GM18499 (cell line): ENCODE results near the gene RFXANK.
"Not testable (repeated sequence)": the region's sequence is repeated elsewhere in the genome, so short reads cannot be mapped to it uniquely, and the experiment has no call there.

Experiments used
- ATAC-seq: cut with Tn5 transposase; IDR thresholded peaks from one replicate; pipeline ENCODE4 v1.9.1; 2021; ENCODE audit warnings: moderate number of reproducible peaks; ENCODE audit not compliant: insufficient read depth, unreplicated experiment

RFXANK gene

GRCh38 chr19:19204181-19204580 is 12.1 kb downstream of the RFXANK start:
- ATAC-seq = no peak

GRCh38 chr19:19205416-19206410 is 13.7 kb downstream of the RFXANK start:
- ATAC-seq = no peak

- ATAC-seq = no peak
Measured at GRCh38 chr19:19206938-19207337, 14.9 kb downstream of the RFXANK start.

DNA sequence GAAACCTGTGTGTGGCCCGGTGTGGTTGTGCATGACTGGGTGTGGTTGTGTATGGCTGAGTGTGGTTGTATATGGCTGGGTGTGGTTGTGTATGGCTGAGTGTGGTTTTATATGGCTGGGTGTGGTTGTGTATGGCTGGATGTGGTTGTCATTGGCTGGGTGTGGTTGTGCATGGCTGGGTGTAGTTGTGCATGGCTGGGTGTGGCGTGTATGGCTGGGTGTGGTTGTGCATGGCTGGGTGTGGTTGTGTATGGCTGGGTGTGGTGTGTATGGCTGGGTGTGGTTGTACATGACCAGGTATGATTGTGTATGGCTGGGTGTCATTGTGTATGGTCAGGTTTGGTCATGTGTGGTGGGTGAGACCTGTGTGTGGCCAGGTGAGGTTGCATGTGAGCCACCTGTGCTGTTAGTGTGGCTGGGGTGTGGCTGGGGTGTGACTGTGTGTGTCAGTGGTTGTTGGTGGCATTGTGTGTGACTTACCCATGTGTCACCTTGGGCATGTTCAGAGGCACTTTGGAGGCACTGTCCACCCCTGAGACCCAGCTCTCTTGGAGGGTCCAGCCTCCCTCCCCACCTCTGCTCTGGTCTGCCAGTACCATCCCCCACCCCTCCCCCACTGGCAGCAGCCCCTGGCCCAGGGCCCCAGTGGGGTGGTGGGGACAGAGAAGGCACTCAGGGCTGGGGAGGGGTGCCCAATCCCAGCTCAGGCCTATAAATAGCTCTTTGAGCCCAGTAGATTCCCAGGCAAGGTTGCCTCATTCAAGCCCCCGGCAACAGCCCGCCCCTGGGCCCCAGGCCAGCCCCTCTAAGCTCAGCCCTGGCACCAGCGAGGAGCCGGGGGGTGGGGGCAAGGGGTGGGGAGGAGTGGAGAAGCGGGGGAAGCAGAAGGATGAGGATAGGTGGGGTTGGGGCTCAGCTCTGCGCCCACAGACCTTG is 15.8 kb downstream of the RFXANK start:
- no peak for ATAC-seq

DNA sequence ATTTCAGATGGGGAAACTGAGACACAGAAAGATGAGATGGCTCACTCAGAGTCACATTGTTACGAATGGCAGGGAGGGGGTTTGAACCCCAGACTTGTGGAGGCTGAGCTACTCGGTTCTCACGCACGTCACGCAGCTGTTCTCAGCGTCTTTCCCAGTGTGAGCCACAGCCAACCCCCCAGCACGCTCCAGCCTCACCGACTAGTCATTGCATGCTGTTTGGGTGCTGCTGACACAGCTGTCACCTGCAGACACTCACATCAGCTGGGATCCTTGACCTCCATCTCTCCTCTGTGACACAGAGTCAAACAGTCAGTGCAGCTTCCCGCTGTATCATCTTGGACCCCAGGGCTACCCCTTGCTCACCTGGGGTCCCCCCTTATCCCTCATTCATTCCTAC is 17.3 kb downstream of the RFXANK start:
- ATAC-seq = no peak

- ATAC-seq = no peak
Measured at GRCh38 chr19:19211499-19212420, 19.7 kb downstream of the RFXANK start, which contains the start of gene NCAN. TSS of gene NCAN (plus strand) at chr19:19211958. CDS start at chr19:19216954, 4,996 bp downstream.

GRCh38 chr19:19212916-19213315 is 20.9 kb downstream of the RFXANK start:
- ATAC-seq = no peak

GRCh38 chr19:19213426-19214158 is 21.5 kb downstream of the RFXANK start:
- no peak for ATAC-seq

- ATAC-seq = no peak
Measured at GRCh38 chr19:19214159-19214490, 22.1 kb downstream of the RFXANK start.

DNA sequence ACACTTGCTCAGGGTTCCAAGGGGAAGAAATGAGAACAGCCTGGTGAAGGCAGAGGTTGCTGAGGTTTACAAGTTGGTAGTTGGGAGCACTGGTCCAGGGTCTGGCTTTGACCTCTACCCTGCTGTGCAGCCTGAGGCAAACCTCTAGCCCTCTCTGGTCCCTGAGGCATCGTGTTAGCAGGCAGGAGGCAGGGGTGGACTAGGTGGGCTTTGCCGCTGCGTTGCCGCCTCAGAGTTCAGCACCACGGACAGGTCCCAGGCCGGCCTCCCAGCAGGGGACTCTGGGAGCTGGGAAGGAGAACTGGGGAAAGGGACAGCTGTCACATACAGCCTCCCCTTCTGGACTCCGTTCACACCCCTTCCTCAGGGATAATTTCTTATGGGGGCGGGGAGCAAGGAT is 22.8 kb downstream of the RFXANK start:
- ATAC-seq = no peak

GRCh38 chr19:19215792-19216191 is 23.7 kb downstream of the RFXANK start:
- ATAC-seq = no peak

GRCh38 chr19:19217099-19217498 is 25.0 kb downstream of the RFXANK start:
- ATAC-seq = no peak

GRCh38 chr19:19218911-19219310 is 26.9 kb downstream of the RFXANK start:
- ATAC-seq = no peak

- not testable (repeated sequence) for ATAC-seq
Measured at GRCh38 chr19:19221000-19221399, 28.9 kb downstream of the RFXANK start.

DNA sequence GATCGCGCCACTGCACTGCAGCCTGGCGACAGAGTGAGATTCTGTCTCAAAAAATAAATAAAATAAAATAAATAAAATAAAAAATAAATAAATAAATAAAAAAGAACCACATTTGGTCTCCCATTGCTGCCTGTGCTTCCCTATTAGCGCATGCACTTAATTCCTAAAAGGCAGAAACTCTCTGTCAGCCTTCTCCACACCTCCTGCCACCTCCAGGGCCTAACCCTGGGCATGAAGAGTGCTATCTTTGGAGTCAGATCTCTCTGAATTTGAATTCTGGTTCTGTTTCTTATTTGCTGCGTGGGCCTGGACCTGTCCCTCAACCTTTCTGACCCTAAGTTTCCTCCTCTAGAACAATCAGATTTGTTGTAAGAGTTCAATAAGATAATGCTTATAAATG is 31.0 kb downstream of the RFXANK start:
- no peak for ATAC-seq

DNA sequence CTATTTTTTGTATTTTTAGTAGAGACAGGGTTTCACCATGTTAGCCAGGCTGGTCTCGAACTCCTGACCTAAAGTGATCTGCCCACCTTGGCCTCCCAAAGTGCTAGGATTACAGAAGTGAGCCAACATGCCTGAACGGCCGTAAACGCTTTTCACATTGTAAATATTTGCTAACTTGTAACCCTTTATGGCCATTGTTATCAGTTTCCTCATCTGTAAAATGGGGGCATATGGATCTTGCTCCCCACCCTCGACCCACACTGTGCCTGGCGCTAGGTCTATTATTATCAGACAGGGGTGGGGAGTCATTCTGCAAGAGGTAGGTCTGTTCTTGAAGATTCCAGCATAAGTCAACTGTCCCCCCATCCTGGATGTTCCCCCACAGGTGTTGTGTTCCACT is 31.6 kb downstream of the RFXANK start:
- no peak for ATAC-seq

DNA sequence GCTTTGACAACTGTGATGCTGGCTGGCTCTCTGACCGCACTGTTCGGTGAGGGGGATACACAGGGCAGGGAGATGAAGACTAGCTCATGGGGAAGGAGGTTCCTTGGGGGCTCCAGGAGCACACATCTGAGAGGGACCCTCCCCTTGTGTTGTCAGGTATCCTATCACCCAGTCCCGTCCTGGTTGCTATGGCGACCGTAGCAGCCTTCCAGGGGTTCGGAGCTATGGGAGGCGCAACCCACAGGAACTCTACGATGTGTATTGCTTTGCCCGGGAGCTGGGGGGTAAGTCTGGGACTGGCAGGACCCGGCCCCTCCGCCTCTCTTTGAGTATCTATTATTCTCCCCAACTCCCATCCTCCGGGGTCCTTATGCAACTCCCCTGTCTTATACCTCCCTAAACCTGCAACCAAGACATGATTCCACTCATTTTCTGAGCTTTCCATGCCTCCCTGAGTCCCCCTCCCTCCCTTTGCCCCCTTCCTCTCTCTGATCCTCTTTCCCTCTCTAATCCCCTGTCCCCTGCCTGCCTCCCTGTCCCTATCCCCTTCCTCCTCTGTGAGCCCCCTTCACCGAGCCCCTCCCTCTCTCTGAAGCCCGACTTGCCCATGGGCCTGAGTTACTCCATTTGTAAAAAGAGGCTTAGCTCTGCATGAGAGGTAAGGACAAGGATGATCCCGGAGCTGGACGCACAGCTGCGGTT is 32.2 kb downstream of the RFXANK start:
- ATAC-seq = no peak

GRCh38 chr19:19224852-19225494 is 32.9 kb downstream of the RFXANK start:
- ATAC-seq = no peak
